ENCODE measurements around the gene CALHM3.

CALHM3 gene

DNA sequence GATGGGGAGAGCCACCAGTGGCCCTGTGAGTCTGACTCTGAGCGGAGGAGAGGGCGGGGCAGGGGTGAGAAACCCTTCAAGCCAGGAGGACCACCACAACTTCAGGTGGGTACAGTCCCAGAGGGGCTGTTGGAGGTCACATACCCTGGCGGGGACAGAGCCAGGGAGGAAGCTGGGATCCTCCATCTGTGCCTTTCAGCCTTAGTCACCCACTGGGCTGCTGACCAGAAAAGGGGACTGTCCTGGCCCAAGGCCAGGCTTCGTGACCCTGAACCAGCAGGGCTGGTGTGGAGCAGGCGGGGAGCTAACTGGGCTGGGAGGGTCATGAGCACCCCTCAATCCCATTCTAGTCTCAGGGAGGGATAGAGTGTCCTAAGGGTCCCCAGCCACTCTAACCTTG, 1.5 kb upstream of the CALHM3 start:
- TF ChIP-seq ZFP30 (CRISPR knock-in tag; IDR thresholded peaks at IDR 0.05): no peak
- no peak for TF ChIP-seq ZNF70 (CRISPR knock-in tag; IDR thresholded peaks at IDR 0.05)
- no peak for TF ChIP-seq OSR1 (CRISPR knock-in tag; IDR thresholded peaks at IDR 0.05)
- TF ChIP-seq ZC3H10 (CRISPR knock-in tag; IDR thresholded peaks at IDR 0.05): no peak
- TF ChIP-seq ZFP3 (CRISPR knock-in tag; IDR thresholded peaks at IDR 0.05): no peak
- no peak for TF ChIP-seq ESRRG (CRISPR knock-in tag; IDR thresholded peaks at IDR 0.05)
- TF ChIP-seq TOX (CRISPR knock-in tag; IDR thresholded peaks at IDR 0.05; ENCODE audit: borderline replicate concordance): no peak
- TF ChIP-seq, protein P1, sequence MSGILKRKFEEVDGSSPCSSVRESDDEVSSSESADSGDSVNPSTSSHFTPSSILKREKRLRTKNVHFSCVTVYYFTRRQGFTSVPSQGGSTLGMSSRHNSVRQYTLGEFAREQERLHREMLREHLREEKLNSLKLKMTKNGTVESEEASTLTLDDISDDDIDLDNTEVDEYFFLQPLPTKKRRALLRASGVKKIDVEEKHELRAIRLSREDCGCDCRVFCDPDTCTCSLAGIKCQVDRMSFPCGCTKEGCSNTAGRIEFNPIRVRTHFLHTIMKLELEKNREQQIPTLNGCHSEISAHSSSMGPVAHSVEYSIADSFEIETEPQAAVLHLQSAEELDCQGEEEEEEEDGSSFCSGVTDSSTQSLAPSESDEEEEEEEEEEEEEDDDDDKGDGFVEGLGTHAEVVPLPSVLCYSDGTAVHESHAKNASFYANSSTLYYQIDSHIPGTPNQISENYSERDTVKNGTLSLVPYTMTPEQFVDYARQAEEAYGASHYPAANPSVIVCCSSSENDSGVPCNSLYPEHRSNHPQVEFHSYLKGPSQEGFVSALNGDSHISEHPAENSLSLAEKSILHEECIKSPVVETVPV (CRISPR knock-in tag; IDR thresholded peaks at IDR 0.05): no peak
- TF ChIP-seq TCF4 (CRISPR knock-in tag; IDR thresholded peaks at IDR 0.05; ENCODE audit: borderline replicate concordance): no peak
- no peak for TF ChIP-seq ARNTL (CRISPR knock-in tag; IDR thresholded peaks at IDR 0.05; ENCODE audit: borderline replicate concordance, low read depth)
- TF ChIP-seq, protein P2, sequence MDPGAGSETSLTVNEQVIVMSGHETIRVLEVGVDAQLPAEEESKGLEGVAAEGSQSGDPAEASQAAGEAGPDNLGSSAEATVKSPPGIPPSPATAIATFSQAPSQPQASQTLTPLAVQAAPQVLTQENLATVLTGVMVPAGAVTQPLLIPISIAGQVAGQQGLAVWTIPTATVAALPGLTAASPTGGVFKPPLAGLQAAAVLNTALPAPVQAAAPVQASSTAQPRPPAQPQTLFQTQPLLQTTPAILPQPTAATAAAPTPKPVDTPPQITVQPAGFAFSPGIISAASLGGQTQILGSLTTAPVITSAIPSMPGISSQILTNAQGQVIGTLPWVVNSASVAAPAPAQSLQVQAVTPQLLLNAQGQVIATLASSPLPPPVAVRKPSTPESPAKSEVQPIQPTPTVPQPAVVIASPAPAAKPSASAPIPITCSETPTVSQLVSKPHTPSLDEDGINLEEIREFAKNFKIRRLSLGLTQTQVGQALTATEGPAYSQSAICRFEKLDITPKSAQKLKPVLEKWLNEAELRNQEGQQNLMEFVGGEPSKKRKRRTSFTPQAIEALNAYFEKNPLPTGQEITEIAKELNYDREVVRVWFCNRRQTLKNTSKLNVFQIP (CRISPR knock-in tag; IDR thresholded peaks at IDR 0.05; ENCODE audit: borderline replicate concordance, low read depth): no peak
- TF ChIP-seq SNAI2 (CRISPR knock-in tag; IDR thresholded peaks at IDR 0.05): no peak
- TF ChIP-seq PATZ1 (CRISPR knock-in tag; IDR thresholded peaks at IDR 0.05; ENCODE audit: borderline replicate concordance): no peak
- peak; percentile 36 for ATAC-seq

DNA sequence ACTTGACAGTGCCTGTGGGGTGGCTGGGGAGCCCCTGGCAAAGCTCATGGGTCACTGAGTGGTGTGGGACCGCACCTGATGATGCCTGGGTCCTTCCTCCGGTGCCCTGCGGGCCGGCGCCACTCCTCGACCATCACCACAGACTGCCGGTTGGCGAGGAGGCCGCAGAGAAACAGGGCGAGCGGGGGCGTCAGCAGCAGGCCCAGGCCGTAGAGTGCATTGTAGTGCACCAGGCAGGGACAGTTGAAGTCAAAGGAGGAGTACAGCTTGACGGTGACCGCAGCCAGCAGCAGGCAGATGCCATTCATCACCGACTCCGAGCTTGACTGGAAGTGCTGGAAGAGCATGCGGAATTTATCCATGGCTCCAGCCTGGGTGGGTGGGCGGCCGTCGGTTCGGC, 369 bp downstream of the CALHM3 start:
- TF ChIP-seq OSR1 (CRISPR knock-in tag; IDR thresholded peaks at IDR 0.05) (no peak), ZFP3 (CRISPR knock-in tag; IDR thresholded peaks at IDR 0.05) (no peak), CSDC2 (CRISPR knock-in tag; IDR thresholded peaks at IDR 0.05) (no peak), TCF4 (CRISPR knock-in tag; IDR thresholded peaks at IDR 0.05; ENCODE audit: borderline replicate concordance) (no peak)
- TF ChIP-seq, protein P2 (CRISPR knock-in tag; IDR thresholded peaks at IDR 0.05; ENCODE audit: borderline replicate concordance, low read depth): no peak
- ATAC-seq: no peak

GRCh38 chr10:103476046-103476768, 2.8 kb downstream of the CALHM3 start:
- ATAC-seq: peak; percentile 48; the same call in 2 of the 3 replicates
- no peak for TF ChIP-seq SNAI2 (CRISPR knock-in tag; IDR thresholded peaks at IDR 0.05)
- TF ChIP-seq ZFP3 (CRISPR knock-in tag; IDR thresholded peaks at IDR 0.05): no peak
- no peak for TF ChIP-seq TOX (CRISPR knock-in tag; IDR thresholded peaks at IDR 0.05; ENCODE audit: borderline replicate concordance)
- no peak for TF ChIP-seq OSR1 (CRISPR knock-in tag; IDR thresholded peaks at IDR 0.05)
- no peak for TF ChIP-seq TCF4 (CRISPR knock-in tag; IDR thresholded peaks at IDR 0.05; ENCODE audit: borderline replicate concordance)
- no peak for TF ChIP-seq ISL1 (CRISPR knock-in tag; IDR thresholded peaks at IDR 0.05)
- no peak for TF ChIP-seq CSDC2 (CRISPR knock-in tag; IDR thresholded peaks at IDR 0.05)

- TF ChIP-seq GLIS3 (CRISPR knock-in tag; IDR thresholded peaks at IDR 0.05): no peak
- TF ChIP-seq ISL1 (CRISPR knock-in tag; IDR thresholded peaks at IDR 0.05): no peak
- TF ChIP-seq ZFP30 (CRISPR knock-in tag; IDR thresholded peaks at IDR 0.05): no peak
- ATAC-seq: no peak
Observed at GRCh38 chr10:103475437-103475836, 3.6 kb downstream of the CALHM3 start.

GRCh38 chr10:103474077-103474476, 5.0 kb downstream of the CALHM3 start:
- TF ChIP-seq OSR1 (CRISPR knock-in tag; IDR thresholded peaks at IDR 0.05) (no peak), RARB (CRISPR knock-in tag; IDR thresholded peaks at IDR 0.05) (no peak), ISL1 (CRISPR knock-in tag; IDR thresholded peaks at IDR 0.05) (no peak), ZNF8 (CRISPR knock-in tag; IDR thresholded peaks at IDR 0.05) (no peak), CSDC2 (CRISPR knock-in tag; IDR thresholded peaks at IDR 0.05) (no peak), PATZ1 (CRISPR knock-in tag; IDR thresholded peaks at IDR 0.05; ENCODE audit: borderline replicate concordance) (no peak), ZNF70 (CRISPR knock-in tag; IDR thresholded peaks at IDR 0.05) (no peak), PPARA (CRISPR knock-in tag; IDR thresholded peaks at IDR 0.05; ENCODE audit: borderline replicate concordance) (no peak), ZFP30 (CRISPR knock-in tag; IDR thresholded peaks at IDR 0.05) (no peak), TSHZ2 (CRISPR knock-in tag; IDR thresholded peaks at IDR 0.05) (no peak)
- no peak for ATAC-seq
